Measurements from ENCODE around the gene CAPS. TPM values are rescaled to one million over a fixed set of nuclear protein-coding genes. Genes with fewer than 3 reads are reported as not detected.

The CAPS gene
- total RNA-seq, 1 donor = 18.1 TPM

GRCh38 chr19:5897189-5897969 is 16.7 kb upstream of the CAPS start:
- H3K36me3 ChIP-seq (ENCODE audit: insufficient read depth, low read length) = peaks cover 8% of the 10 kb centered on the region
- H3K4me3 ChIP-seq (ENCODE audit: insufficient read depth, low read length) = no peak overlapping the region
- peaks cover 43% of the 10 kb centered on the region for H3K79me2 ChIP-seq (ENCODE audit: insufficient read depth, low read length)
- H3K4me1 ChIP-seq (ENCODE audit: insufficient read depth, low read length) = peaks cover 8% of the 10 kb centered on the region
- H3K27me3 ChIP-seq (ENCODE audit: insufficient read depth, low read length) = no peaks in the 10 kb centered on the region
- DNase-seq (ENCODE audit: insufficient read length, low spot score, missing footprints) = peak; percentile 84
- TF ChIP-seq CTCF (IDR thresholded peaks at IDR 0.05; ENCODE audit: extremely low read depth, low read depth, low read length) = no peak
- no peak overlapping the region for H3K4me2 ChIP-seq (ENCODE audit: insufficient read depth, low read length)
- peaks cover 55% of the 10 kb centered on the region for H4K20me1 ChIP-seq (ENCODE audit: insufficient read depth, low read length)
- H3K9me3 ChIP-seq (ENCODE audit: low read depth, low read length) = no peaks in the 10 kb centered on the region
- no peak overlapping the region for H3K27ac ChIP-seq (ENCODE audit: low read depth, low read length)
- no peak overlapping the region for H2AFZ ChIP-seq (ENCODE audit: low read length)

GRCh38 chr19:5899728-5900526 is 14.1 kb upstream of the CAPS start:
- DNase-seq (ENCODE audit: insufficient read length, low spot score, missing footprints) = peak; percentile 1
- peaks cover 51% of the 10 kb centered on the region for H4K20me1 ChIP-seq (ENCODE audit: insufficient read depth, low read length)
- peaks cover 16% of the 10 kb centered on the region for H3K4me1 ChIP-seq (ENCODE audit: insufficient read depth, low read length)
- no peaks in the 10 kb centered on the region for H3K27me3 ChIP-seq (ENCODE audit: insufficient read depth, low read length)
- no peak overlapping the region for H3K4me2 ChIP-seq (ENCODE audit: insufficient read depth, low read length)
- H3K79me2 ChIP-seq (ENCODE audit: insufficient read depth, low read length) = peaks cover 55% of the 10 kb centered on the region
- H3K27ac ChIP-seq (ENCODE audit: low read depth, low read length) = no peak overlapping the region
- TF ChIP-seq CTCF (IDR thresholded peaks at IDR 0.05; ENCODE audit: extremely low read depth, low read depth, low read length) = no peak
- H3K9me3 ChIP-seq (ENCODE audit: low read depth, low read length) = no peaks in the 10 kb centered on the region
- no peak overlapping the region for H3K4me3 ChIP-seq (ENCODE audit: insufficient read depth, low read length)
- H2AFZ ChIP-seq (ENCODE audit: low read length) = no peak overlapping the region
- peaks cover 8% of the 10 kb centered on the region for H3K36me3 ChIP-seq (ENCODE audit: insufficient read depth, low read length)

GRCh38 chr19:5900976-5901375 is 13.1 kb upstream of the CAPS start:
- no peak for TF ChIP-seq CTCF (IDR thresholded peaks at IDR 0.05; ENCODE audit: extremely low read depth, low read depth, low read length)
- Histone ChIP-seq H3K4me3 (ENCODE audit: insufficient read depth, low read length) (no peak overlapping the region), H2AFZ (ENCODE audit: low read length) (no peak overlapping the region), H3K79me2 (ENCODE audit: insufficient read depth, low read length) (peaks cover 57% of the 10 kb centered on the region), H3K4me2 (ENCODE audit: insufficient read depth, low read length) (peak overlapping the region; percentile 40), H4K20me1 (ENCODE audit: insufficient read depth, low read length) (peaks cover 47% of the 10 kb centered on the region), H3K4me1 (ENCODE audit: insufficient read depth, low read length) (peaks cover 20% of the 10 kb centered on the region), H3K27me3 (ENCODE audit: insufficient read depth, low read length) (no peaks in the 10 kb centered on the region), H3K36me3 (ENCODE audit: insufficient read depth, low read length) (peaks cover 8% of the 10 kb centered on the region), H3K9me3 (ENCODE audit: low read depth, low read length) (no peaks in the 10 kb centered on the region), H3K27ac (ENCODE audit: low read depth, low read length) (peak overlapping the region; percentile 24)
- DNase-seq (ENCODE audit: insufficient read length, low spot score, missing footprints) = peak; percentile 82
